HTERT RPE-1 (cell line): ENCODE measurements around the gene S100A2.
"Not testable (repeated sequence)": the region's sequence is repeated elsewhere in the genome, so short reads cannot be mapped to it uniquely, and the experiment has no call there.

ENCODE experiments used
- in situ Hi-C: fragments of 300-500 bp; cut with MboI; formaldehyde crosslinking; loops from 4 replicates; pipeline ENCODE4 v1.14.3; 2020; ENCODE audit warnings: low sequenced_read_pairs

S100A2 gene

DNA sequence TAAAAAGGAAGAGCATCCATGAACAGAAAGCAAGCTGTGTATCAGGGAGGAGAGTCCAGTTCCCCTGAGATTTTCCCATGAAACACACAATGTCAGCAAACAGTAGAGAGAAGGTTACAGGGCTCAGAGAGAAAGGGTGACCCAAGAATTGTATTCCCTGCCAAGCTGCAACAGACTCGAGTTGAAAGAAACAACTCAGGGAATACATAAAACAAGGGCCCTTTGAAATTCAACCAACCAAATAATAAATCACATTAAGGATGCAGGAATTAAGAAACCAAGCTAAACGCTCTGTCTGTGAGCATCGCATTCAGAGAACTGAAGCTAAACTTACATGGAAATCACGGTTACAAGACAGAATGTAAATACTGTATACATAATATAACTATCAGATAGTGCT, 27.1 kb upstream of the S100A2 start:
- in situ Hi-C loops = no loop called here

DNA sequence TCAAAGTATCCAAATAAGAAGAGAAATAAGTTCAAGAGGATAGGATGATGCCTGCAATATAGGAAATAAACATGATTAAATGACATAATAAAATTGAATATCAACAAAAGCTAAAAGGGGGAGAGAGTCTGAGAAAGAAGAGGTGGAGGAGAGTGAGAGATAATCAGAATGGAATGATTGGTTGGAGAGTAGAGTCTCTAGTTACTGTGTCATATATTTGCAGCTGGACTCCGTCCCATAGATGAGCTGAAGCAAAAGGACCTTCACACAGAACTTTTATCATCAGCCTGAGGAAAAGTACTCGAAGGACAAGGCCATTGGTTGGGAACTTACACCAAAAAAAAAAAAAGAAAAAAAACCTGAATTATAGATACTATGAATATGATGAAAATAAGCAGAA, 22.8 kb upstream of the S100A2 start:
- in situ Hi-C loops = no loop called here

DNA sequence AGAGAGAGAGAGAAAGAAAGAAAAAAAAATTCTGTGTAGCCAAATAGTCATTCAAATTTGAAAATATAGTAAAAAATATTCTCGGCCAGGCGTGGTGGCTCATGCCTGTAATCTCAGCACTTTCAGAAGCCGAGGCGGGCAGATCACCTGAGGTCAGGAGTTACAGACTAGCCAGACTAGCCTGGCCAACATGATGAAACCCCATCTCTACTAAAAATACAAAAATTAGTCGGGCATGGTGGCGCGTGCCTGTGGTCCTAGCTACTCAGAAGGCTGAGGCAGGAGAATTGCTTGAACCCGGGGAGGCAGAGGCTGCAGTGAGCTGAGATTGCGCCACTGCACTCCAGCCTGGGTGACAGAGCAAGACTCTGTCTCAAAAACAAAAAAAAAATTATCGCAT, 22.4 kb upstream of the S100A2 start:
- in situ Hi-C loops = not testable (repeated sequence)

DNA sequence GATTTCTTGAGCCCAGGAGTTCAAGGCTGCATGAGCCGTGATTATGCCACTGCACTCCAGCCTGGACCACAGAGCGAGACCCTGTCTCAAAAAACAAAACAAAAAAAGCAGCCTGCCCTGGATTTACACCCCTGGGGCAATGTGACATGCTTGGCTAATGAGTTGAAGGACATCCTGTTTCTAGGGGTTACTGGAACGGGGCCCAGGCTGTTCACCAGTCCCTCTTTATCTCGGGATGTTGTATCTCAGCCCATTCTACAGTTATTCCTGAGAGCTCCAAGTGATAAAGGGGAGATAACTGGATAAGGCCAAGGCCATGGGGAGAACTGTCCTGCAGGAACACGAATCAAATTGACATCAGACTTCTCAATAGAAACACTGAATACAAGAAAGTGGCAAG, 21.7 kb upstream of the S100A2 start:
- in situ Hi-C loops = no loop called here

DNA sequence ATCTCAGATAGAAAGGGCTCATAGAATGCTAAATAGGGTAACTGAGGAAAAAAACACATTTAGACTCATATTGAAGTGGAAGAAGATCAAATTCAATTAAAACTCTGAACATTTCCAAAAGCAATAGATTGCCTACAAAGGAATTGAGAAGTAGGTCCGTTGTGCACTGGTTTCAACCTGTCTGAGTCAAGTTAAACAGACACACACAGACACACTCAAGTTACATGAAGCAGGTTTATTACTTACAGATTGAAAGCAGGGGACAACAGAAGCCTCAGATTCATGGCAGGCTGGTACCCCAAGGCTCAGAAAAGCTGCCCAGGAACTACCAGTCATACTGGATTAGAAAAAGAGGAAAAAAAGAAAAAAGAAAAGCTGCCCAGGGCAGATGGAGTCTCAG, 20.7 kb upstream of the S100A2 start:
- in situ Hi-C loops = no loop called here

DNA sequence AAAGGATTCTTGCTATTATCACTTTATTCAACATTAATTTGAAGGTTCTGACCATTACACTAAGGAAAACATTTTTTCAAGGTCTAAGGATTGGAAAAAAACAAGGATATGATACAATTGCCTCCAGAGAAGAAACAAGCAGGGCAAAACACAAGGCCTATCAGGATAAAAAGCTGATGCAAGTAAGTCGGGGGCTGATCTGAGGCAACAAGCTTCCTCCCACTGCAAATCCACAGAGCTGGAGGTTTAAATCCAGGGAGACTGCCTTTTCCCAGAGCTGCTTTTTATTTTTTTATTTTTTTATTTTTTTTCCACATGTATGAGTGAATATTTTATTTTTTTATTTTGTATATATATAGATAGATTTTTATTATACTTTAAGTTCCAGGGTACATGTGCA, 19.4 kb upstream of the S100A2 start:
- in situ Hi-C loops = no loop called here

DNA sequence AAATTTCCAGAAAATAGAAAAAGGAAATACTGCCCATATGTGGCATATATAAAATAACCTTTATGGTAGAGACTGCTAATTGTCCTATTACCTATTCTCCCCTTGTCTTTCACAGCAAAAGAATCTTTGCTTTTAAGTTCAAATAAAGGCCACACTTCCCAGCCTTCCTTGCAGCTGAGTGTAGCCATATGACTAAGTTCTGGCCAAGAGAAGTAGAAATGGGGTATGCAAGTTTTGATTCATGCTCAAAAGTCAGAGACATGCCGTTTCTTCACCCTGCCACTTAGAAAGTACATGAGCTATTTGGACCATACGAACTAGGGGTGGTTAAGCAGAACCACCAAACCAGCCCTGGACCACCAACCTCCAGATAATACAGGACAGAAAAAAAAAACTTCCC, 18.3 kb upstream of the S100A2 start:
- in situ Hi-C loops = no loop called here

DNA sequence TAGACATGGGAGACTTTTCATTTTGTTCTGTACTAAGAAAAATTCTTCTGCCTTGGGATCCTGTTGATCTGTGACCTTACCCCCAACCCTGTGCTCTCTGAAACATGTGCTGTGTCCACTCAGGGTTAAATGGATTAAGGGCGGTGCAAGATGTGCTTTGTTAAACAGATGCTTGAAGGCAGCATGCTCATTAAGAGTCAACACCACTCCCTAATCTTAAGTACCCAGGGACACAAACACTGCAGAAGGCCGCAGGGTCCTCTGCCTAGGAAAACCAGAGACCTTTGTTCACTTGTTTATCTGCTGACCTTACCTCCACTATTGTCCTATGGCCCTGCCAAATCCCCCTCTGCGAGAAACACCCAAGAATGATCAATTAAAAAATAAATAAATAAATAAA, 17.9 kb upstream of the S100A2 start:
- in situ Hi-C loops = not testable (repeated sequence)

DNA sequence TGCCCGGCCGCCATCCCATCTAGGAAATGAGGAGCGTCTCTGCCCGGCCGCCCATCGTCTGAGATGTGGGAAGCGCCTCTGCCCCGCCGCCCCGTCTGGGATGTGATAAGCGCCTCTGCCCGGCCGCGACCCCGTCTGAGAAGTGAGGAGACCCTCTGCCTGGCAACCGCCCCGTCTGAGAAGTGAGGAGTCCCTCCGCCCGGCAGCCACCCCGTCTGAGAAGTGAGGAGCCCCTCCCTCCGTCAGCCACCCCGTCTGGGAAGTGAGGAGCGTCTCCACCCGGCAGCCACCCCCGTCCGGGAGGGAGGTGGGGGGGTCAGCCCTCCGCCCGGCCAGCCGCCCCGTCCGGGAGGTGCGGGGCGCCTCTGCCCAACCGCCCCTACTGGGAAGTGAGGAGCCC, 17.2 kb upstream of the S100A2 start:
- in situ Hi-C loops = not testable (repeated sequence)

DNA sequence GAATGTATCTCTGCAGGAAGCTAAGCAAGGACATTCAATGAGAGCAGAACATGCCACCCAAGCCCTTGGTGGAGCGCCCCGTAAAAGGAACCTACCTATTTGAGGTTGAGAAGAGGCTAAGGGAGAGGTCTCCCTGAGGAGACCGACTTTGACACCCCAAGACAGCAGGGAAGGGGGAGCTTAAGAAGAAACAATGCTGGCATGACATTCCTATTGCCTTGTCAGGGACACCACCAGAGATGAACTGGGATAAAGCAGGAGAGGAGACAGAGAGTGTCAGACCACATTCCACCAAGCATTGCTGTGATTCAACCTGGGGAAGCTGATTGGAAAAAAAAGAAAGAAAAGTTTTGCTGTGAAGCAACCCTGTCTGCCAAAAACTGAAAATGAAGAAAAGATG, 13.3 kb upstream of the S100A2 start:
- in situ Hi-C loops = no loop called here

DNA sequence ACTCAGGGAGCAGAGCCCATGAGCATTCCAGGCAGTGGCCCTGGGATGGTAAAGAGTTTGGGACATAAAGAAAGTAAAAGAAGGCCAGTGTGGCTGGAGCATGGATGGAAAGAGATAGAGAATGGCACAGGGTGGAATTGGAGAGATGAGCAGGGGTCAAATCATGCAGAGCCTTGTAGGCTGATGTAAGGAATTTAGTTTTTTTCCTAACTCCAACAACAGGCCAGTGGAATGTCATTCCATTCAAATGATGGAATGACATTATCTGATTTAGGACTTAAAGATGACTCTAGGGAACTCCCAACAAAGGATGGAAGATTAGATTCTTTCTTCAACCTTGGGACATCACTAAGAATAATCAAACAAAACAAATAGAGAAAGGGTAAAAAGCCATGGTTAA, 12.8 kb upstream of the S100A2 start:
- in situ Hi-C loops = no loop called here

DNA sequence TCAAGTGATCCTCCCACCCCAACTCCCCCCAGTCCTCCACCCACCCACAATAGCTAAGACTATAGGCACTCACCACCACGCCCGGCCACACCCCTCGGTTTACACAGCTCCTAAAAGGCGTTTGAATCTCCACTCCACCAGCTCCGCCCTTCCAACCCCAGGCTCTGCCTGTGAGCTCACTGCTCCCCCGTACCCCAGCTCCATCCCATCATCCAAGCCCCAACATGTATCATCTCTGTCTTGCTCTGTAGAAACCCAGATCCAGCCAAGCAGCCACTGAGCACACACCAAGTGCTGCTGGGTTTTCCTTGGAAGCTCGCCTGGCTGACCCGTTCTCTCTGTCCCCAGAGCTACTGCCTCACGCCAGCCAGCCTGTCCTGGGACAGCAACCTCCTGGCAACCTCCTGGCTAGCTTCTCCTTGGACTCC, 12.0 kb upstream of the S100A2 start:
- in situ Hi-C loops = no loop called here

DNA sequence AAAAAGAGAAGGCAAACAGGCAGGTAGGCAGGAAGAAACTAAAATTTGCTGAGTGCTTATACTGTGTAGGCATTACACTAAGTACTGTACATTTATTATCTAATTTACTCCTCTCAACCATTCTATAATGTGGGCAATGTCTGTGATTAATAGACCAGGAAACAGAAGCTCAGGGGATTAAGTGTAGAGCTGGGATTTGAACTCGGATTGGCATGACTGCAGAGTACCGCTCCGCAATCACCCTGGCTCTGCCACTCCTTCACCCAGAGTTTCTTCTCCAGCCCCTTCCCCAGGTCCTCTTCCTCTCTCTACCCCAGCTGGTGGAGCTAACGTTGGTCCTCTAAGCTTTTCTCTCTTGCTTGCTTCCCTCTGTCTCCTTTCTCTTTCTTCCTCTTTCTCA, 11.5 kb upstream of the S100A2 start:
- in situ Hi-C loops = no loop called here

DNA sequence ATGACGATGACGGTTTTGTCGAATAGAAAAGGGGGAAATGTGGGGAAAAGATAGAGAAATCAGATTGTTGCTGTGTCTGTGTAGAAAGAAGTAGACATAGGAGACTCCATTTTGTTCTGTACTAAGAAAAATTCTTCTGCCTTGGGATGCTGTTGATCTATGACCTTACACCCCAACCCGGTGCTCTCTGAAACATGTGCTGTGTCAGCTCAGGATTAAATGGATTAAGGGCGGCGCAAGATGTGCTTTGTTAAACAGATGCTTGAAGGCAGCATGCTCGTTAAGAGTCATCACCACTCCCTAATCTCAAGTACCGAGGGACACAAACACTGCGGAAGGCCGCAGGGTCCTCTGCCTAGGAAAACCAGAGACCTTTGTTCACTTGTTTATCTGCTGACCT, 9.9 kb upstream of the S100A2 start:
- in situ Hi-C loops = not testable (repeated sequence)

DNA sequence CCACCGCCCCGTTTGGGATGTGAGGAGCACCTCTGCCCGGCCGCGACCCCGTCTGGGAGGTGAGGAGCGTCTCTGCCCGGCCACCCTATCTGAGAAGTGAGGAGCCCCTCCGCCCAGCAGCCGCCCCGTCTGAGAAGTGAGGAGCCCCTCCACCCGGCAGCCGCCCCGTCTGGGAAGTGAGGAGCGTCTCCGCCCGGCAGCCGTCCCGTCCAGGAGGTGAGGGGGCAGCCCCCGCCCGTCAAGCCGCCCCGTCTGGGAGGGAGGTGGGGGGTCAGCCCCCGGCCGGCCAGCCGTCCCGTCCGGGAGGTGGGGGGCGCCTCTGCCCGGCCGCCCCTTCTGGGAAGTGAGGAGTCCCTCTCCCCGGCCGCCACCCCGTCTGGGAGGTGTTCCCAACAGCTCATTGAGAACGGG, 9.4 kb upstream of the S100A2 start:
- in situ Hi-C loops = not testable (repeated sequence)

DNA sequence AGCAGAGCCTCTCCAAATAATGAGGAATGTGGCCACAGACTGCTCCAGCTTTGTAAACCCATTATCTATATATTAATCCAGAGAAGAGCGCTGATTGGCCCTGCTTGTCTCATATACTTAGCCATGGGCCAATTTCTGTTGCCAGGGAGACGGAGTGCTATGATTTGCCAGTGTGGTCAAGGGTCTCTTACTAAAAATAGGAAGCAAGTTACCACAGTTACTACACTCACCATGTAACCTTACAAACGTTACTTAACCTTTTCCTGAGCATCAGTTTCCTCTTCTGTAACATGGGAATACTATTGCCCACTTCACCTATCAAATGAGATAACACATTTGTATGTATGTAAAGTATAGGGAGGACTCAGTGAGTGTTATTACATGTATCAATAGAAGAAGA, 7.7 kb upstream of the S100A2 start:
- in situ Hi-C loops = no loop called here

DNA sequence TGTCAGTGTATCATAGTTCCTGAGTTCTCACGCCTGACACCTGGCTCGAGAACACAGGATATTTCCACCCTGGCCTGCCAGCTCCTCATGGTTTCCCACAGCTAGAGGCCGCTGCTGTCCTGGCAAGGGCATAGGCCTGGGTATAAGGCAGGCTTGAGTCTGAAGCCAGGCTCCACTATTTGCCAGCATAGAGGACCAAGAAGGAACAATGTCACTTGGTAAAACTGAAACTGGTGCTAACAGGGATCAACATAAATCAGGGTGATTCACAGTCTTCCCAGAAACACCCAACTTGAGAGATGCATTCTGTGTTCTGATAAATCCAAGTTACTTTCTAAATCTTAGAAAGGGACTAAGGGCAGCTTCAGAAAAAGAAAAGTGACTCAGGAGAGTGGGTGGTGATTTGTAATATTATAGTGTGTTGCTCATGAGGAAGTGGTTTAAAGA, 6.9 kb upstream of the S100A2 start:
- in situ Hi-C loops = no loop called here

DNA sequence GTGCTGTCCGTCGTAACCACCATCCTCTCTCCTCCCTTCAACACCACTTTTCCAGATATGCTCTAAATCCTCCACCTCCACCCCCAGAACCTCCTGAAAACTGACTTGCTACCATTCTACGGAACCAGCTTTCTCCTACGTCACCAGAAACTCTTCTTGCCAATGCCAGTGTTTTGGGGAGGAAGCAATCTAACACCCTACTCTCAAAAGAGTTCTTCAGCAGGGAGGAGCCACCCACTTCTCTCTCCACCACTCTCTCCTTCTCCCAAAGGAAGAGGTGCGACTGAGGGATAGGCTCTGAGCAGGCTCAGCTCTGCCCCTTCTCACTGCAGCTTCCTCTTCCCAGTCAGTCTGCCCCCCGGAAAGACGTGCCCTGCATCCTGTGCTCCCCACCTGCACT, 6.1 kb upstream of the S100A2 start:
- in situ Hi-C loops = no loop called here

DNA sequence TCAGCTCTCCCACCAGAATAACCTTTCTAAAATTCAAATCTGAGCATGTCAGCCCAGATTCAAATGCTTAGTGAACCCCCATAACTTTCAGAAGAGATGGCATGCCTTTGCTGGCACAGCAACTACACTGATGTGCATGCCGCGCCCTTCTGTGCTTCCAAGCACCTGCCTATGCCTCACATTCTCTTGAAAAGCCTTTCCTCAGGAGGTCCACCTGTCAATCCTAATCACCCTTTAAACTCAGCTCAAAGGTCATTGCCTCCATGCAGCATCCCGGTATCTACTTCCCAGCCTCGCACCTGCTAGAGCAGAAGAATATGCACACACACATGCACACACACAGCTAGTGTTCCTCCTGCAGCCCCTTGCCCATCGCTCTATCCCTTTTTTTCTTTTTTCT, 5.2 kb upstream of the S100A2 start:
- in situ Hi-C loops = no loop called here

DNA sequence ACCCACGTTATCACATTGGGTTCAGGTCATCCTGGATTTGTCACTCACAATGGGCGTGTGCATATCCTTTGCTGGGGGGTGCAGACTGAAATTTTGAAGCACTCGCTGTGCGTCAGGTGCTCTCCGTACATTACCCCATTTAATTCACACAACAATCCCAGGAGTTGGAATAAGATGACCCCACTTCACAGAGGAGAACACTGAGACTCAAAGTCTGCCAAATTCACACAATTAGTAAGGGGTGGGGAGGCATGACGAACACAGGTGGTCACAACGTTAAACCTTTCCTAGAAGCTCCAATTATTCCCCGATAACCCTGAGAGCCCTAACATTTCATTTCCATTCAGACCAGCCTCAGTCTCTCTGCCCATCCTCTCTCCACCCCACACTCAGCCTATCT, 3.8 kb upstream of the S100A2 start:
- in situ Hi-C loops = no loop called here

DNA sequence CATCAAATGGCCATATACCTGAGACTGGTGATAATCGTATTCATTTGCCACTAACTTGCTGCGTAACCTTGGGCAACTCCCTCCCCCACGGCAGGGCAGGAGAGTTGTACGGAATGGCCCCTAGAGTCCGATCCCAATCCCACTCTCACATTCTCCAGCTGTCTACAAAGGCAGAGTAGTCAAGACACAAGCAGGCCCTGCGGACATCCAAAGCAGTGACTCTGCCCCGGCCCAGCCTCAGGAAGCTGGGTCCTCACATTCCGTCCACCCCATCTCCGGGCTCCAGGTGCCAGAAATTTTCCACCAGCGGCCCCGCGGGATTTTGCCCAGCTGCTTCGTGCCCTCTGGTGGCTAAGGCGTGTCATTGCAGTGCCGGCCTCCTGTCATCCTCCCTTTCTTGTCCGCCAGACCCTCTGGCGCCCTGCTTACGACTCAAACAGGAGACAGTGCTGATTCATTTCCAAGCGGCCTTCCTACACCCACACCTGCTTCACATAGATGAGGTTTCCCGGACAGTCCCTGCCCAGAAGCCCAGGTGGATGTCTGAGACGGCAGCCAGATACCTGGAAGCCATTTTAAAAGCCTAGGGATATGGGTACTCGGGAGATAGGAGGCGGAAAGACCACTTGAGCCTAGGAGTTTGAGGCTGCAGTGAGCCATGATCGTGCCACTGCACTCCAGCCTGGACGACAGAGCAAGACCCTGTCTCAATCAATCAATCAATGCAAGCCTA, 2.9 kb upstream of the S100A2 start:
- in situ Hi-C loops = no loop called here

DNA sequence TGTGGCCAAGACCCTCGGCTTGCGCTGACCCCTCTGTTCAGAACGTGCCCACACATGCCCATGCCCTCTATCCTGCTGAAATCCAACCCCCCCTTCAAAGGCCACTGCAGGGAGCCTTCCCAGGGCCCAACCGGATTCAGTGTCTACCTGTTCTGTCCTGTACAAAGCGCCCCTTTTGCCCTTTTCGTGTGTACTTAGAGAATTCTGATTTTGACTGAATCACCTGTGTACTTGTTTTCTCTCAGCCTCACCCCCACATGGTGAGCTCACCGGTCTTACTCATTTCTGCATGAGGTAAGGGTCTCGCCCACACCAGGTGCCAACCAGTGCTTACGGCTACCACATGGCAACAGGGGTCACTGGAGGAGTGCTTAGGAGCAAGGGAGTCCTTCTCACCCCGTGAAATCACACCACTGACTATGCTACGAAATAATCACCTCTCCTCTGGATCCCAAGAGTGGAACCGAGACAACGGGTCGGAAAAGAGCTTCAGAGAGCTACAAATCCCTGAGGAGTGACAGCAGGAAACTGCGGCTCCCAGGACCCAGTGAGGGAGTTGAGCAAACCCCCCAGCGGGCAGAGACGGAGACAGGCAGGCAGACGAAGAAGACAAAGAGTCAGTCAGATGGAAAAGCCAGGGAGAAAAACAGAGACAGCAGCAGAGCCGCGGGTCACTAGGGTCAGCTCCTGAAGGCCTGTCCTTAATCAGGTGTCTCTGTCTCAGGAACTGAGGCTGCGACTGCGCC, 2.1 kb upstream of the S100A2 start:
- in situ Hi-C loops = no loop called here
